HG02642 (cell line): ENCODE measurements around the gene ST8SIA1.
"Not testable (repeated sequence)": the region's sequence is repeated elsewhere in the genome, so short reads cannot be mapped to it uniquely, and the experiment has no call there.

Source experiments
- ATAC-seq: cut with Tn5 transposase; IDR thresholded peaks from one replicate; pipeline ENCODE4 v1.9.1; 2021; ENCODE audit warnings: mild to moderate bottlenecking; ENCODE audit not compliant: unreplicated experiment, poor library complexity

ST8SIA1 gene

DNA sequence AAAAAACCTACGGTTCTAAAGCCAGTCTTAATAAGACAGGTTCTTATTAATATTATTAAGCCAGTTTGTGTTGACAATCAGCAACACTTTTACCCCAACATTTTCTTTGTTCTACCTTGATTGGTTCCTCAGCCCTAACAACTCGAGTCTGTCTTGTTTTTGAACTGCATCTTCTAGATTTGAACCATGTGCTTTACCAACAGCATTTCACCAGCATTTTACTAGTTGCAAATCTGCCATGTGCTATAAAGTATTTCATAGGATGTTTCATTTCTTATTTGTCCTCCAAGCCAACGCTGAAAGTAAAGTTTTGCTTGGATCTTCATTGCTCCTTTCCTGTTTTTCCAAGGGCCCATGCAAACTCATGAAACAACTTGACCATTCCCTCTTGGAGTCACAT, 133.4 kb downstream of the ST8SIA1 start:
- no peak for ATAC-seq

DNA sequence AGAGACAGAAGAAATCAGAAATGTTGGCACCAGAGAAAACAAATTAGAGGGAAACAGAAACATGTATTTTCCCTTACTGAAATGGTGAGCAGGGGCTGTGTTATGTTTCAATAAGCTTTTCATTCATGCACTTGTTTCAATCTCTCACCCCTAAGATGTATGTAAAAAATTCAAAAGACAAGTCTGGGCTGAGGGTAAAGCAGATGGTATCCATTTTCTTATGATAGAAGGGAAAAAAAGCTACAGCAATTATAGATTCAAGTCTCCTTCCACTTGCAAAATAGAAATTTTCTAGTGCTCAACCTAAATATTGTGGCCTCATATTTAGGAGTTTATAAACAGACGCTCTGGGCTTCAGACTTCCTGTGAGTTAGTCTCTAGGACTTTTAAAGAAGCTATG, 138.3 kb downstream of the ST8SIA1 start:
- no peak for ATAC-seq

DNA sequence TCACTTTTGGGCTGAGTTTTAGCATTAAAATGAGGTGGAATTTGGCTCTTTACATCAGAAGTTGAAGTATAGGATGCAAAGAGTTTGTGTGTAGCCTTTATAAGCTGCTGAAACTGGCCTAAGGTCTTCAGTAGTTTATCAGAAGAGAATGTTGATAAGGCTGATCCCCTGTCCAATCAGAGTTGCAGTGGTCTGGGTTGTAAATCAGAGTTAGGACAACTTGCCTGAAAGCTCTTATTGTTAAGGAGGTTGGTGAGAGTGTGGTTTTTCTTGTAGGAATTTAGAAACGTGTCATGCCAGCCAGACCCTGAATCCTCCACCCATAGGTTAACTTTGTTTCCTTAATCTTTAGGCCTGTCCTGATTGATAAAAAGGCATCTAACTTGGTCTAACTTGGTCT, 143.5 kb downstream of the ST8SIA1 start:
- ATAC-seq: no peak

DNA sequence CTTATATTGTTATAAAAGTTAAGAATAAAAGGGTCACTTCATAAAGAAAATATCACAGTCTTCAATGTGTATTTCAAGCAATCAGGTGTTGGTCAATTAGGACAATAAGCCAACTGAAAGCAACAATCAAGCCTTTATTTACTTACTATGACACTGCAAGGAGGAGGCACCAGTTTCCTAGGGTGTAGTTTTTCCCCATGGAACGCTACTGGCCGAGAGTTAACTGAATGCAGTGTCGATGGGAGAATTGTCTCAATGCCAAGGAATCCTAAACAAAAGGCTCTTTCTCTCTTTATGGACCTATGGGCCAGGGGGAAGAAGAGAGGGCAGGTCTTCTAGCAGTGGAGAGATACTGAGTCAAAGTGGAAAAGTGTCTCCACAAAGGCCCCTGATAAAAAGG, 146.1 kb downstream of the ST8SIA1 start:
- ATAC-seq: no peak

DNA sequence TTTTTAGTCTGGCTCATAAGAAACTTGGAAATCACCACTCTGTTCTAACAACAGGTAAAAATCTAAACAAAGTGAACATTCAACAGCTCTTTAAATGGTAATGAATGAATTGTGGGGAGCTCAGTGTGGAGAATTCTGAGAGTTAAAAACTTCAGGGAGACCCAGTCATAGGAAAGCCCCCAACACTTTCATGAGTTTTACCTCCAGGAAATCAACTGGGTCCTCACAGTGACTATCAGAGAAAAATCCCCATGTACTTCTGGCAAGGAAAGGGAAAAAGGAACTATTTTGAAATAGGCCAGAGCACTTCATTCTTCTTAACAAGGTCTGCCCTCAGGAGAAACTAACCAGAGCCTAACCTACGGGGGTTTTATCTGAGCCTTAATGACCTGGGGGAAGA, 153.8 kb downstream of the ST8SIA1 start:
- ATAC-seq: no peak

DNA sequence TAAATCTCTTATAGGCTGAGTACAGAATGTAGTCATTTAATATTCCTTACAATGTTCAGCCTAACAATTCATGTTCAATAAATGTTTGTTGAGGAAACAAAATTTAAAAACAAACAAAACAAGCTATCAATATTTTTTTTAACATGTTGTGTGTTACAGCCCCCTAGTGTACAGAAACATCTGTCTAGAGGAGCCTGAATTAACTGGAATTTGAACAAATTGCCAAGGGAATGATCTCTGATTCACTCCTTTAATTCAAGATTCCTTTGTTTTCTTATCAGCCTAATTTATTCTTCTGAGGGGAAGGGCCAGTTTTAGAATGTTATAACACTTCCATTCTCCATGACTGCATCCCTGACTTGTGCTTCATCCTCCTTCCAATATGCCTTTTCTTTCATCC, 161.3 kb downstream of the ST8SIA1 start:
- ATAC-seq: no peak

DNA sequence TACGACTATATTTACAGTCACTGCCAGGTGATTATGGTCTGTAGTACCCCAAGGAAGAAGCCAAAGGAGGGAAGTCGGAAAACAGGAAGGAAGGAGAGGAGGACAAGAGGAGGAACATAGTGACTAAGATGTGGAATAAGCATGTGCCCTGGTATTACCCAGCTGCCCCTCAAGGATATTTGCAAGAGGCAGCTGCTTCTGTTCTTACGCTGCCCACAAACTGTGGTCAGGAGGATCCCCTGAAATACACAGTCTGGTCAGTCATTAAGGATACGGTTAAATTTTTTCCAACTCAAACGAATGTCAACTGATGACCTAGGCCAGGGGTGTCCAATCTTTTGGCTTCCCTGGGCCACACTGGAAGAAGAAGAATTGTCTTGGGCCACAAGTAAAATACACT, 162.0 kb downstream of the ST8SIA1 start:
- no peak for ATAC-seq

DNA sequence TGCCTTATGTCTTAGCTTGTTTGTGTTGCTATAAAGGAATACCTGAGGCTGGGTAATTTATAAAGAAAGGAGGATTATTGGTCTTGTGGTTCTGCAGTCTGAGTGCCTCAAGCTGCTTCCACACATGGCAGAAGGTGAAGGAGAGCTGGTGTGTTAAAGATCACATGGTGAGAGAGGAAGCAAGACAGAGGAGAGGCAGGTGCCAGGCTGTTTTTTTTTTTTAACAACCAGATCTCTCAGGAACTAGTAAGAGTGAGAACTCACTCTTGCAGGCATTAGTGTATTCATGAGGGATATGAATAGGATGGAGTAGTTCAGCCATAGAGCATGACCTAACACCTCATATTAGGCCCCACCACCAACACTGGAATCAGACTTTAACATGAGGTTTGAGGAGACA, 165.1 kb downstream of the ST8SIA1 start:
- no peak for ATAC-seq

DNA sequence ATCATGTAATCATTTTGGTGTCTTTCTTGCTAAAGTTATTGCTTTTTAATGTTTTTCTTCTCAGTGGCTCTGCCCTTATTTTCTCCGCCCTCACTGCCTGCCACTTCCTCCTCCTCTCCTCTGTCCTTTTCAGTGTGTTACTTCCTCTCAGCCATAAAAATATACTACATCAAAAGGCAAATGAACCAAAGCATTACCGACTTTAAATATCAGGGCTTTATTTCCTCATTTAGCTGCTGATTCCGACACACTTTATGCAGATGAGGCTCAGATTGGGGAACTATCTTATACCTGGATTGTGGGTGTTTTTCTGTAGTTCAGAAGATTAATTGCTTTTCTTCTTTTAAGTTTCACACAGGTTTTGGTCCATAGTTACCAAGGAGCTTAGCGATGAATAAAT, 170.4 kb downstream of the ST8SIA1 start:
- ATAC-seq: no peak

DNA sequence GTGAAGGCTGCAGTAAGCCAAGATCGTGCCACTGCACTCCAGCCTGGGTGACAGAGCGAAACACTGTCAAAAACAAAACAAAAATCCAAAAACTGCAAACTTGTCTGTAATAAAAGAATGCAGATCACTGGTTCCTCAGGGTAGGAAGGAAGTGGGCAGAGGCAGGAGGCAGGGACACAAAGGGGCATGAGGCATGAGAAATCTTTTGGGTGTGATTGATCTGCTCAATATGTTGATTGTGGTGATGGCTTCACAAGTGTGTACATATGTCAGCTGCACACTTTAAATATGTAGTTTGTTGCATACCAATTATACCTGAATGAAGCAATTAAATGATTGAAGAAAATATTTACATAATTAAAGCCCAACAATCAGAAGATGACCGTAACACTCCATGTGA, 170.9 kb downstream of the ST8SIA1 start:
- ATAC-seq: no peak

DNA sequence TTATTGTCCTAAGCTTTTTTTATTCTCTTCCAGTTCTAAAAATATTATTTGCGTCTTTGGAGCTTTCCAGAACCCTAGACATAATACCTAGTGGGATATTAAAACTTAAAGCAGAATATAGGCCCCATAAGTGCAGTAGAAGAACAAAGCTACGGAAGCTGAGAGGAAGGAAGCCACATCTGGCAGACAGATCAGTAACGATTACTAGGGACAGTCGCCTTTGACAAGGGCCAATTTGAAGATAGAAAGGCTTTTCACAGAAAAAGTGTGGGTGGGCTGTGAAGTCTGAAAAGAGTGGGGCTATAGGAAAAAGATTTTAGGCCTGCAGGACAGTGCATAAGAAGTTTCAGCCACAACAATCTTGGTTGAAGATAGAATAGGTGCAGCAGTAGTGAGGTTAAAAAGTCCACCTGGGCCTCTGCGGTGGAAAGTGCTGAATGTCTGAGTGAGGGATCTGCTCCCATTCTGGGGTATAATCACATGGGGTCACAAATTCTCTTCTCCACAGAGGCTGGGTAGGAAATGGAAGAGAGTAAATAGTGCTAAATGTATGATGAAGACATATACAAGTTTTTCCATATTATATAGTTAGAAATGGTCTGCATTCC, 174.0 kb downstream of the ST8SIA1 start:
- no peak for ATAC-seq

DNA sequence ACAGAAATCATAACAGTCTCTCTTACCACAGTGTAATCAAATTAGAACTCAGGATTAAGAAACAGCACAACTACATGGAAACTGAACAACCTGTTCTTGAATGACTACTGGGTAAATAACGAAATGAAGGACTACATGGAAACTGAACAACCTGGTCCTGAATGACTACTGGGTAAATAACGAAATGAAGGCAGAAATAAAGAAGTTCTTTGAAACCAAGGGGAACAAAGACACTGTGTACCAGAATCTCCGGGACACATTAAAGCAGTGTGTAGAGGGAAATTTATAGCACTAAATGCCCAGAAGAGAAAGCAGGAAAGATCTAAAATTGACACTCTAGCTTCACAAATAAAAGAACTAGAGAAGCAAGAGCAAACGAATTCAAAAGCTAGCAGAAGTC, 185.2 kb downstream of the ST8SIA1 start:
- ATAC-seq: not testable (repeated sequence)

DNA sequence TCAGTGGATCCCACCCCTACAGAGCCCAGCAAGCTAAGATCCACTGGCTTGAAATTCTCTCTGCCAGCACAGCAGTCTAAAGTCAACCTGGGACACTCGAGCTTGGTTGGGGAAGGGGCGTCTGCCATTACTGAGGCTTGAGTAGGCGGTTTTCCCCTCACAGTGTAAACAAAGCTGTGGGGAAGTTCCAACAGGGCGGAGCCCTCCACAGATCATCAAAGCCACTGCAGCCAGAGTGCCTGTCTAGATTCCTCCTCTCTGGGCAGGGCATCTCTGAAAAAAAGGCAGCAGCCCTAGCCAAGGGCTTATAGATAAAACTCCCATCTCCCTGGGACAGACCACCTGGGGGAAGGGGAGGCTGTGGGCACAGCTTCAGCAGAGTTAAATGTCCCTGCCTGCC, 187.8 kb downstream of the ST8SIA1 start:
- ATAC-seq: not testable (repeated sequence)
